Embryonic facial prominence (tissue), 1 donor: ENCODE results near the gene NUP153.
"Not testable (repeated sequence)": the region's sequence is repeated elsewhere in the genome, so short reads cannot be mapped to it uniquely, and the experiment has no call there.

ENCODE experiments used
- DNase-seq: peaks from one replicate; pipeline ENCODE4 v3.0.0-alpha.2; 2016; ENCODE audit errors: extremely low spot score

Gene NUP153

DNA sequence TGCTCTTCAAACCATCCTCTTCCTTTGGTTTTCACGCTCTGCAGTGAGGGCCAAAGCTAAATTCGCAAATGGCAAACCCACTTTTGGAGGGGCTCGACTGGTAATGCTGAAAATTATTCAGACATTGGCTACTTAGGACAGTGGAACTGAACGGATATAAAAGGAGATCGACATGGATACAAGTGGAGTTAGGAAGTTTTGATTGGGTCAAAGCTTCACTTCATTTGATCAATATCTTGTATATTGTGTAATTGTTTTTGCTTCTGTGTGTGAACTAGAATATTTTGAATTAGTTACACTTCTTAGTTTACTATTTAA is 105.4 kb downstream of the NUP153 start:
- no peak for DNase-seq

DNA sequence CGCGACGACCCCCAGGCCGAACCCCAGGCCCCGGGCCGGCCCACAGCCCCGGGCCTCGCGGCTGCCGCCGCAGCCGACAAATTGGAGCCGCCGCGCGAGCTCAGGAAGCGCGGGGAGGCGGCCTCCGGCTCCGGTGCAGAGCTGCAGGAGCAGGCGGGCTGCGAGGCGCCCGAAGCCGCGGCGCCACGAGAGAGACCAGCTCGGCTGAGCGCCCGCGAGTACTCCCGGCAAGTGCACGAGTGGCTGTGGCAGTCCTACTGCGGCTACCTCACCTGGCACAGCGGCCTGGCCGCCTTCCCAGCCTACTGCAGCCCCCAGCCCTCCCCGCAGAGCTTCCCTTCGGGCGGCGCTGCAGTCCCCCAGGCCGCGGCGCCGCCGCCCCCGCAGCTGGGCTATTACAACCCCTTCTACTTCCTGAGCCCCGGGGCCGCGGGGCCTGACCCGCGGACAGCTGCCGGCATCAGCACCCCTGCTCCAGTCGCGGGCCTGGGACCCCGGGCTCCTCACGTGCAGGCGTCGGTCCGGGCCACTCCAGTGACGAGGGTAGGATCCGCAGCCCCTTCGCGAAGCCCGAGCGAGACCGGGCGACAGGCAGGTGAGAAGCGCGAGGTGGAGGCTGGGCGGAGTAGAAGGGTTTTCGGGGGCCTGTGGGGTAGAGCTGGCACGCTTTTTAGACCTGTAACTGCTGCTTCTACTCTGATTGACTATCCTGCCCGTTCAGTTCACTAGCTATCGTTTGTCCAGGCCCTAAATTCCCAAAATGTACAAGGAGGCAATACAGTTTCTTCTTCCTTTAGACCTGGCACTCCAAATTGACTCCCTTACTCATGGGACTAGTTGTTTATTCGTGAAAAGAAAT is 106.0 kb downstream of the NUP153 start:
- DNase-seq = no peak

DNA sequence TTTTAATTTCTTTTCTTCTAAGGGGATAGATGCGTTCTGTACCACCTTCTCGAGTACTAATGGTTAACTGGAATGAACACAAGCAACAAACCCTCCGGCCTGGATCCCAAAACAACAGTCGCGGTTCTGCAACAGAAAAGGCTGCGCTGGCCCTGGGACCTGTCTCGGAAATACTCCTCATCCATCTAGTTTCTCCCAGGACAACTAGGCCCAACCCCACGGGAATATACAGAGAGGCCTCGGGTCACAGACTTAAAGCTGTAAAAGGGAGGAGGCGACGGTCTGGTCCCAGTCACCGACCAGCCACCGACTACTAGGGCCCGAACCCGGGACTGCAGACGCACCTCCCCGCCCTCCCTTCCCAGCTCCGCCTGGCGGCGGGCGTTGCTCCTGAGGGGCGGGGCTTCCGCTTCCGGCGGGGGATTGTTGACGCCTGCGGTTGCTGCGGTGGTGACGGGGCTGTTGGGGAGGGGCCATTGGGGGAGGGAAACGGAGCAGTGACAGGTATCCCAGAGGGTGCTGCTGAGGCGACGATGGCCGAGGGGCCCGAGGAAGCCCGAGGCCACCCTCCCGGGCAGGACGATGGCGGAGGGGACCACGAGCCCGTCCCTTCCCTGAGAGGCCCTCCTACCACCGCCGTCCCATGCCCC is 106.7 kb downstream of the NUP153 start, which contains the start of gene FAM8A1:
FAM8A1 (plus strand) TSS at position 426 of the 650 bp plus-strand sequence; CDS start at position 534, 108 bp downstream.
- peak; percentile 82 for DNase-seq

DNA sequence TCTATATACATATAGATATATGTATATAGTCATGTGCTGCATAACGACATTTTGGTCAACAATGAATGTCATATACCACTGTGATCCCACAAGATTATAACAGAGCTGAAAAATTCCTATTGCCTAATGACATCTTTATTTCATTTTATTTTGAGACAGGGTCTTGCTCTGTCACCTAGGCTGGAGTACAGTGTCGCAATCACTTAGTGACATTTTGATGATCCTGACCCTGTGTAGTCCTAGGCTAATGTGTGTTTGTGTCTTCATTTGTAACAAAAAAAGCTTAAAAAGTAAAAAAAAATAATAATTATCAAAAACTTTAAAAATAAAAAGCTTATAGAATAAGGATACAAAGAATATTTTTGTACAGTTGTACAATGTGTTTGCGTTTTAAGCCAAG is 110.6 kb downstream of the NUP153 start:
- no peak for DNase-seq

DNA sequence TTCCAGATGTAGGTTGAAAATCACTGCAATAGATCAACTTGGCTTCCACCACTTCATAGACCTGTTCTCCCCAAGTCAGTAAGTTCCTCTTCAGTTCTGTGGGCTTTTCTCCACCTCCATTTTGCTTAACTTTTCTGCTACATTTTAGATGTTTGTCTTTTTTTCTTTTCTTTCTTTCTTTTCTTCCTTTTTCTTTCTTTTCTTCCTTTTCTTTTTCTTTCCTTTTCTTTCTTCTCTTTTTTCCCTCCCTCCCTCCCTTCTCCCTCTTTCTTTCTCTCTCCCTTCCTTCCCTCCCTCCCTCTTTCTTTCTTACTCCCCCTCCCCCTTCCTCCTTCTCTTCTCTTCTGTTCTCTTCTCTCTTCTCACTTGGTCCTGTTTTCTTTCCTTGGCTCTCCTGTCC is 113.5 kb downstream of the NUP153 start:
- no peak for DNase-seq

DNA sequence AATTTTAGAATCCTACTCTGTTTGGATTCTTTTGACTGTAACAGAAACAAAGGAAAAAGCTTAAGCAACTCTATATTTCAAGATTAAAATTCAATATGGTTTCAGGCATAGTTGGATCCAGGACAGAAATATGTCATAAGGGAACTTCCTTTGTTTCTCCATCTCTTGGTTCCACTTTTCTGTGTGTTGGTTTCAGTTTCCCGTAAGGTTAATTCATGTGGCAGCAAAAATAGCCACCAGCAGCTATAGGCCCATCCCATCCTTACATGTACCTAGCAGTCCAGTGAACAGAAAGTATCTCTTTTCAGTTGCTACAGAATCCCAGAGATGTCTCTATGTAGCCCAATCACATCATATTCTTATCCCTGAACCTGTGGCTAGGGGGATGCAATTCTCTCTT is 115.4 kb downstream of the NUP153 start:
- DNase-seq = no peak

- DNase-seq = no peak
Observed at GRCh38 chr6:17589406-17590096, 117.2 kb downstream of the NUP153 start.

- DNase-seq = no peak
Observed at GRCh38 chr6:17588011-17588410, 118.7 kb downstream of the NUP153 start.

DNA sequence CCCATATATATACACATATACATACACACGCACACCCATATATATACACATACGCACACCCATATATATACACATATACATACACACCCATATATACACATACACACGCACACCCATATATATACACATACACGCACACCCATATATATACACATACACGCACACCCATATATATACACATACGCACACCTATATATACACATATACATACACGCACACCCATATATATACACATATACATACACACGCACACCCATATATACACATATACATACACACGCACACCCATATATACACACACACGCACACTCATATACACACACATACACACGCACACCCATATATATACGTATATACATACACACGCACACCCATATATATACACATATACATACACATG is 120.1 kb downstream of the NUP153 start:
- DNase-seq = not testable (repeated sequence)

- no peak for DNase-seq
Observed at GRCh38 chr6:17585766-17586490, 120.8 kb downstream of the NUP153 start.

- peak; percentile 73 for DNase-seq
Observed at GRCh38 chr6:17584241-17584803, 122.4 kb downstream of the NUP153 start.

DNA sequence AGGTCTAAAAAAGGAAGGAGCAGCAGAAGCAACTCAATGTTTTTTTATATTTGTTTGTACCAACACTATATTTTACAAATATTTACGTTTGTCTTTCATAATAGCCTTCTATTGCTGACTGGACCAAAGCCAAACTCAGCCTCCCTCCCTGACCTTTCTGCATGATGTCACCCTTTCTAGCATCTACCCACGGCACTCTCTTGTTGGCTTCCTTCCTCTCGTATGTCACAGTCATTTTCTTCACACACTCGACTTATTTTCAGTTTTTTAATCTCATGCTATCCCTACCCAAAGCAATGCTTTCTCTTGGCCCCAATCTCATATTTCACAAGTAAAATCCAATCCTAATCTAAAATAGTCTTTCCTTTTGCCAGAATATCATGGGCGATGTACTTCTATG is 122.9 kb downstream of the NUP153 start:
- DNase-seq = no peak

DNA sequence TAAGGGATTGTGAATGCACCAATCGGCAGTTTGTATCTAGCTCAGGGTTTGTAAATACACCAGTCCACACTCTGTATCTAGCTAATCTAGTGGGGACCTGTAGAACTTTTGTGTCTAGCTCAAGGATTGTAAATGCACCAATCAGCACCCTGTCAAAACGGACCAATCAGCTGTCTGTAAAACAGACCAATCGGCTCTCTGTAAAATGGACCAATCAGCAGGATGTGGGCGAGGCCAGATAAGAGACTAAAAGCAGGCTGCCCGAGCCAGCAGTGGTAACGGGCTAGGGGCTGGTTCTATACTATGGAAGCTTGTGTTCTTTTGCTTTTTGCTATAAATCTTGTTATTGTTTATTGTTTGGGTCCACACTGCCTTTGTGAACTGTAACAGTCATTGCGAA is 125.4 kb downstream of the NUP153 start:
- DNase-seq = not testable (repeated sequence)

DNA sequence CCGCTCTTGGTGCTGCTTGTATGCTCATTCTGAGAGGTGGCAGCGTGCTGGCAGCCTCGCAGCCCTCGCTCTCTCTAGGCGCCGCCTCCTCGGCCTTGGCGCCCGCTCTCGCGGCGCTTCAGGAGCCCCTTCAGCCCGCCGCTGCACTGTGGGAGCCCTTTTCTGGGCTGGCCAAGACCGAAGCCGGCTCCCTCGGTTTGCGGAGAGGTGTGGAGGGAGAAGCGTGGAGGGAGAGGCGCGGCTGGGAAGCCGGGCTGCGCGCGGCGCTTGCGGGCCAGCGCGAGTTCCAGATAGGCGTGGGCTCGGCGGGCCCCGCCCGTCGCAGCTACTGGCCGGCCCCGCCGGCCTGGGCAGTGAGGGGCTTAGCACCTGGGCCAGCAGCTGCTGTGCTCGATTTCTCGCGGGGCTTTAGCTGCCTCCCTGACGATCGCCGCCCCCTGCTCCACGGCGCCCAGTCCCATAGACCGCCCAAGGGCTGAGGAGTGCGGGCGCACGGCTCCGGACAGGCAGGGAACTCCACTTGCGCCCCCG is 126.1 kb downstream of the NUP153 start:
- DNase-seq = no peak

DNA sequence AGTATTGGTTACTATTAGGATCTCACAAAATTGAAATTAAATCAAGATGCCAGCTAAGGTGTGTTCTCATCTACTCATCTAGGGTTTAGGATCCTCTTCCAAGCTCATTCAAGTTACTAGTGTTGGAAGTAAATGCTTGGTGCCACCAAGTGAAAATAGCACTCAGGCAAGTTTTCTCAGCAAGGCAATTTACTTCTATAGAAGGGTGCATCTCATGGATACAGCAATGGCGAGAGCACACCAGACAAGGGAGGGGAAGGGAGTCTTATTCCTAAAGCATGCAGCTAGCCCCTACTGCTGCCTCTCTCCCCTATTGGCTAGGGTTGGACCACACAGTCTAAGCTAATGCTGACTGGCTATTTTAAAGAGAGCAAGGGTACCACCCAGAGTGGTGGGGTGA is 129.7 kb downstream of the NUP153 start:
- no peak for DNase-seq

DNA sequence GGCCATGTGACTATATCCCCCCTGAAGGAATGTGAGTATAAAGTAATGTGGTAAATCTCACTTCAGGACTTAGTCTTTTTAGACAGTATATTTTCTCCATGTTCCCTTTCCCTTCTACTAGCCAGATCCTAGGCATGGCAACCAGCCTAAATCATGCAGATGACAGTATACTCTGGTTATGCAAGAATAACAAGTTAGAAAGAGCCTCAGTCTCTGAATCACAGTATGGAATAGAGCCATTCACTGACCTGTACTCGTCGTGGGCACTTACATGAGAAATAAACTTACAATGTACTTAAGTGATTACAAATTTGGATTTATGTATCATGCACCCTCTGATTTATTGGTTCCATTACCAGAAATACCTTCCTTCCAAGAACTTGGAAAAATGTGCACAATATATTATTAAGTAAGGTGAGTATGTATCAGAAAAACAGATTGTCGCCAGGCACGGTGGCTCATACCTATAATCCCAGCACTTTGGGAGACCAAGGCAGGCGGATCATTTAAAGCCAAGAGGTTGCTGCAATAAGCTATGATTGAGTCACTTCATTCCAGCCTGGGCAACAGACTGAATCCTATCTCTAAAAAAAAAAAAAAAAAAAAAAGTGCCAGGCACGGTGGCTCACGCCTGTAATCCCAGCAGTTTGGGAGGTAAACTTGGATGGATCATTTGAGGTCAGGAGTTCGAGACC is 131.7 kb downstream of the NUP153 start:
- DNase-seq = no peak

DNA sequence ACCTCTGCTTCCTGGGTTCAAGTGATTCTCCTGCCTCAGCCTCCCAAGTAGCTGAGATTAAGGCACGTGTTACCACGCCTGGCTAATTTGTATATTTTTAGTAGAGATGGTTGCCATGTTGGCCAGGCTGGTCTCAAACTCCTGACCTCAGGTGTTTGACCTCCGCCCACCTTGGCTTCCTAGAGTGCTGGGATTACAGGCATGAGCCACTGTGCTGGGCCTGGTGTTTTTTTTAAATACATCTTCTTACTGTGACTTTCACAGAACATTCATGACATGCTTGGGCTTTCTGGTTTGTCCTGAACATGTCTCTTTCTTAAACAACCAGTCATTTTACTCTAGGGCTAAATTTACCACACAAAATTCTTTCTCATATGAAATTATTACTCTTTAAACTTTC is 141.3 kb downstream of the NUP153 start:
- DNase-seq = no peak
